ENCODE data around the gene CEP126. TPM values are rescaled to one million over a fixed set of nuclear protein-coding genes. Genes with fewer than 3 reads are reported as not detected.

Gene CEP126
- total RNA-seq = 1 to 10 TPM in 1 of 2 donors, under 1 TPM in 1; 0.94 to 2.6 TPM
- 2.4 to 3.5 reads per million in 2 donors for total RNA-seq

- H3K27me3 Mint-ChIP-seq = peaks cover 10% of the 10 kb centered on the region
- peak; percentile 94 for ATAC-seq
- H3K27ac Mint-ChIP-seq = peak within 1 kb of the TSS; percentile 96
- no peaks in the 10 kb centered on the region for H3K9me3 ChIP-seq (ENCODE audit: control insufficient read depth, low read length, poor library complexity, severe bottlenecking)
- H3K36me3 Mint-ChIP-seq (ENCODE audit: low read depth) = peaks cover 5% of the 10 kb centered on the region
- peak; percentile 84 to 93 (median 88) for DNase-seq
- H3K4me3 Mint-ChIP-seq = peak within 1 kb of the TSS; percentile 95
- H3K4me1 Mint-ChIP-seq = peaks cover 19% of the 10 kb centered on the region
These were observed at the start of gene CEP126 for GRCh38 chr11:101914738-101915426. Gene CEP126 (plus strand): TSS chr11:101915010. CDS start chr11:101915285, 275 bp downstream.

- no peak overlapping the region for H3K4me3 Mint-ChIP-seq
- H3K9me3 ChIP-seq (ENCODE audit: control insufficient read depth, low read length, poor library complexity, severe bottlenecking) = no peaks in the 10 kb centered on the region
- no peaks in the 10 kb centered on the region for H3K4me1 Mint-ChIP-seq
- H3K27me3 Mint-ChIP-seq = peaks cover 51% of the 10 kb centered on the region
- DNase-seq = no peak
- ATAC-seq = no peak
- no peaks in the 10 kb centered on the region for H3K36me3 Mint-ChIP-seq (ENCODE audit: low read depth)
- H3K27ac Mint-ChIP-seq = no peak overlapping the region
These were observed 48.0 kb upstream of the CEP126 start for GRCh38 chr11:101866619-101867491.

GRCh38 chr11:101867951-101868350 is 46.9 kb upstream of the CEP126 start:
- ATAC-seq (no peak), DNase-seq (no peak)
- H3K27me3 Mint-ChIP-seq = peaks cover 41% of the 10 kb centered on the region
- no peak overlapping the region for H3K27ac Mint-ChIP-seq
- no peaks in the 10 kb centered on the region for H3K36me3 Mint-ChIP-seq (ENCODE audit: low read depth)
- H3K9me3 ChIP-seq (ENCODE audit: control insufficient read depth, low read length, poor library complexity, severe bottlenecking) = no peaks in the 10 kb centered on the region
- no peak overlapping the region for H3K4me3 Mint-ChIP-seq
- H3K4me1 Mint-ChIP-seq = no peaks in the 10 kb centered on the region

GRCh38 chr11:101870510-101870909 is 44.3 kb upstream of the CEP126 start:
- DNase-seq (no peak), ATAC-seq (no peak)
- Mint-ChIP-seq H3K4me3 (no peak overlapping the region), H3K36me3 (ENCODE audit: low read depth) (no peaks in the 10 kb centered on the region), H3K27ac (no peak overlapping the region), H3K27me3 (peaks cover 41% of the 10 kb centered on the region), H3K4me1 (no peaks in the 10 kb centered on the region)
- no peaks in the 10 kb centered on the region for H3K9me3 ChIP-seq (ENCODE audit: control insufficient read depth, low read length, poor library complexity, severe bottlenecking)

GRCh38 chr11:101872171-101872882 is 42.5 kb upstream of the CEP126 start:
- H3K4me3 Mint-ChIP-seq = no peak overlapping the region
- H3K9me3 ChIP-seq (ENCODE audit: control insufficient read depth, low read length, poor library complexity, severe bottlenecking) = no peaks in the 10 kb centered on the region
- ATAC-seq (no peak), DNase-seq (no peak)
- H3K36me3 Mint-ChIP-seq (ENCODE audit: low read depth) = no peaks in the 10 kb centered on the region
- H3K27me3 Mint-ChIP-seq = peaks cover 53% of the 10 kb centered on the region
- H3K27ac Mint-ChIP-seq = no peak overlapping the region
- no peaks in the 10 kb centered on the region for H3K4me1 Mint-ChIP-seq

- Mint-ChIP-seq H3K36me3 (ENCODE audit: low read depth) (no peaks in the 10 kb centered on the region), H3K4me1 (no peaks in the 10 kb centered on the region), H3K27me3 (peaks cover 52% of the 10 kb centered on the region), H3K27ac (no peak overlapping the region), H3K4me3 (no peak overlapping the region)
- no peaks in the 10 kb centered on the region for H3K9me3 ChIP-seq (ENCODE audit: control insufficient read depth, low read length, poor library complexity, severe bottlenecking)
- ATAC-seq = no peak
- no peak for DNase-seq
These were observed 34.6 kb upstream of the CEP126 start for GRCh38 chr11:101880222-101880621.

- no peak for ATAC-seq
These were observed 33.2 kb upstream of the CEP126 start for GRCh38 chr11:101881586-101881985.

GRCh38 chr11:101885631-101886030 is 29.2 kb upstream of the CEP126 start:
- Mint-ChIP-seq H3K27me3 (peaks cover 49% of the 10 kb centered on the region), H3K36me3 (ENCODE audit: low read depth) (no peaks in the 10 kb centered on the region), H3K27ac (no peak overlapping the region), H3K4me1 (peaks cover 6% of the 10 kb centered on the region), H3K4me3 (no peak overlapping the region)
- ATAC-seq (no peak), DNase-seq (no peak)
- no peaks in the 10 kb centered on the region for H3K9me3 ChIP-seq (ENCODE audit: control insufficient read depth, low read length, poor library complexity, severe bottlenecking)

More at GRCh38 chr11:101881586-101881985, 33.2 kb upstream of the CEP126 start:
- no peaks in the 10 kb centered on the region for H3K9me3 ChIP-seq (ENCODE audit: control insufficient read depth, low read length, poor library complexity, severe bottlenecking)
- Mint-ChIP-seq H3K27ac (no peak overlapping the region), H3K36me3 (ENCODE audit: low read depth) (no peaks in the 10 kb centered on the region), H3K4me3 (no peak overlapping the region), H3K4me1 (no peaks in the 10 kb centered on the region), H3K27me3 (peaks cover 49% of the 10 kb centered on the region)
- no peak for DNase-seq

- peaks cover 36% of the 10 kb centered on the region for H3K27me3 Mint-ChIP-seq
- peaks cover 6% of the 10 kb centered on the region for H3K4me1 Mint-ChIP-seq
- H3K4me3 Mint-ChIP-seq = no peak overlapping the region
- no peaks in the 10 kb centered on the region for H3K9me3 ChIP-seq (ENCODE audit: control insufficient read depth, low read length, poor library complexity, severe bottlenecking)
- no peak overlapping the region for H3K27ac Mint-ChIP-seq
- ATAC-seq = no peak
- DNase-seq = no peak
- no peaks in the 10 kb centered on the region for H3K36me3 Mint-ChIP-seq (ENCODE audit: low read depth)
These were observed 25.0 kb upstream of the CEP126 start for GRCh38 chr11:101889767-101890166.

- H3K9me3 ChIP-seq (ENCODE audit: control insufficient read depth, low read length, poor library complexity, severe bottlenecking) = no peaks in the 10 kb centered on the region
- no peak for DNase-seq
- H3K27ac Mint-ChIP-seq = no peak overlapping the region
- no peak overlapping the region for H3K4me3 Mint-ChIP-seq
- H3K4me1 Mint-ChIP-seq = peaks cover 6% of the 10 kb centered on the region
- H3K27me3 Mint-ChIP-seq = peaks cover 36% of the 10 kb centered on the region
- no peaks in the 10 kb centered on the region for H3K36me3 Mint-ChIP-seq (ENCODE audit: low read depth)
- no peak for ATAC-seq
These were observed 20.3 kb upstream of the CEP126 start for GRCh38 chr11:101894505-101894904.

- Mint-ChIP-seq H3K4me3 (no peak overlapping the region), H3K27me3 (peaks cover 34% of the 10 kb centered on the region), H3K36me3 (ENCODE audit: low read depth) (peaks cover 3% of the 10 kb centered on the region), H3K27ac (no peak overlapping the region), H3K4me1 (no peaks in the 10 kb centered on the region)
- no peaks in the 10 kb centered on the region for H3K9me3 ChIP-seq (ENCODE audit: control insufficient read depth, low read length, poor library complexity, severe bottlenecking)
- DNase-seq = no peak
- ATAC-seq = no peak
These were observed 7.0 kb upstream of the CEP126 start for GRCh38 chr11:101907815-101908214.

- no peaks in the 10 kb centered on the region for H3K4me1 Mint-ChIP-seq
- H3K4me3 Mint-ChIP-seq = no peak overlapping the region
- H3K27me3 Mint-ChIP-seq = peaks cover 24% of the 10 kb centered on the region
- no peak for ATAC-seq
- H3K9me3 ChIP-seq (ENCODE audit: control insufficient read depth, low read length, poor library complexity, severe bottlenecking) = no peaks in the 10 kb centered on the region
- no peak overlapping the region for H3K27ac Mint-ChIP-seq
- DNase-seq = no peak
- H3K36me3 Mint-ChIP-seq (ENCODE audit: low read depth) = peaks cover 3% of the 10 kb centered on the region
These were observed 5.7 kb upstream of the CEP126 start for GRCh38 chr11:101909087-101909486.

- peaks cover 19% of the 10 kb centered on the region for H3K4me1 Mint-ChIP-seq
- no peaks in the 10 kb centered on the region for H3K9me3 ChIP-seq (ENCODE audit: control insufficient read depth, low read length, poor library complexity, severe bottlenecking)
- no peak for DNase-seq
- H3K4me3 Mint-ChIP-seq = no peak overlapping the region
- peaks cover 5% of the 10 kb centered on the region for H3K36me3 Mint-ChIP-seq (ENCODE audit: low read depth)
- no peak for ATAC-seq
- H3K27me3 Mint-ChIP-seq = peaks cover 10% of the 10 kb centered on the region
- H3K27ac Mint-ChIP-seq = no peak overlapping the region
These were observed 2.0 kb upstream of the CEP126 start for GRCh38 chr11:101912823-101913284.
